RWPE1 (cell line): Measurements from ENCODE around the gene NEB.
"Not testable (repeated sequence)": the region's sequence is repeated elsewhere in the genome, so short reads cannot be mapped to it uniquely, and the experiment has no call there.

Source experiments
- CTCF ChIA-PET: fragments of 350-600 bp; sonication (Branson Sonifier 250); formaldehyde crosslinking; extraction: SDS; loops from one replicate; lab custom pipeline; 2021; lab: Yijun Ruan, JAX
- POLR2A ChIA-PET: fragments of 400-600 bp; formaldehyde crosslinking; extraction: SDS; loops from one replicate; lab custom pipeline; 2020; ENCODE audit warnings: antibody characterized with exemption; ENCODE audit not compliant: low non-redundant PET; lab: Yijun Ruan, JAX
- DNase-seq: peaks from one replicate; pipeline ENCODE4 v3.0.0; 2012; ENCODE audit warnings: low spot score
- H3K27ac ChIP-seq: fragments of 450-650 bp; 2 replicates; pipeline ENCODE4 v1.5.1; 2017
- CTCF ChIP-seq: fragments of 450-650 bp; conservative IDR thresholded peaks from 2 replicates; pipeline ENCODE4 v1.5.1; 2017; ENCODE audit warnings: low read depth, mild to moderate bottlenecking

NEB gene

GRCh38 chr2:151654891-151655290, 79.4 kb downstream of the NEB start:
- TF ChIP-seq CTCF, result no peak
- POLR2A ChIA-PET, result no interaction called here
- no peak for DNase-seq
- H3K27ac ChIP-seq, result no peak overlapping the region
- CTCF ChIA-PET, result no interaction called here

- ChIA-PET CTCF (no interaction called here), POLR2A (no interaction called here)
- no peak overlapping the region for H3K27ac ChIP-seq
- TF ChIP-seq CTCF, result no peak
- no peak for DNase-seq
These were observed 80.2 kb downstream of the NEB start for GRCh38 chr2:151654085-151654484.

GRCh38 chr2:151651274-151651673, 83.0 kb downstream of the NEB start:
- TF ChIP-seq CTCF, result no peak
- CTCF ChIA-PET, result interaction anchor here (1.1 to 1.2 kb wide), 2 partner anchors 374 to 376 kb away, joined by 3 read pairs; no protein-coding TSS in a partner anchor
- no peak overlapping the region for H3K27ac ChIP-seq
- no peak for DNase-seq
- POLR2A ChIA-PET, result no interaction called here

GRCh38 chr2:151650456-151650855, 83.8 kb downstream of the NEB start:
- CTCF ChIA-PET, result interaction anchor here (1.2 kb wide), 1 partner anchor 375 kb away, joined by 3 read pairs; no protein-coding TSS in a partner anchor

GRCh38 chr2:151649966-151650365, 84.3 kb downstream of the NEB start:
- CTCF ChIA-PET, result interaction anchor here (0.7 kb wide), 1 partner anchor 376 kb away, joined by 3 read pairs; no protein-coding TSS in a partner anchor
- no peak for TF ChIP-seq CTCF
- DNase-seq, result no peak
- POLR2A ChIA-PET, result no interaction called here
- H3K27ac ChIP-seq, result no peak overlapping the region

More at GRCh38 chr2:151650456-151650855, 83.8 kb downstream of the NEB start:
- DNase-seq, result no peak
- no peak overlapping the region for H3K27ac ChIP-seq
- no peak for TF ChIP-seq CTCF
- POLR2A ChIA-PET, result no interaction called here

- no peak for DNase-seq
- no peak for TF ChIP-seq CTCF
- no peak overlapping the region for H3K27ac ChIP-seq
- ChIA-PET POLR2A (no interaction called here), CTCF (interaction anchor here (0.6 to 0.7 kb wide), 2 partner anchors 377 to 1269 kb away, joined by 3 read pairs; no protein-coding TSS in a partner anchor)
These were observed 84.9 kb downstream of the NEB start for GRCh38 chr2:151649400-151649799.

GRCh38 chr2:151646512-151646911, 87.8 kb downstream of the NEB start:
- POLR2A ChIA-PET, H3K27ac ChIP-seq, DNase-seq: not testable (repeated sequence)
- CTCF ChIA-PET, result interaction anchor here (0.6 kb wide), 1 partner anchor 538 kb away, joined by 5 read pairs; no protein-coding TSS in a partner anchor
